ENCODE results near the gene HTN1.
"Not testable (repeated sequence)": the region's sequence is repeated elsewhere in the genome, so short reads cannot be mapped to it uniquely, and the experiment has no call there.

GRCh38 chr4:70056534-70056933, 6.3 kb downstream of the HTN1 start:
- not testable (repeated sequence) for TF ChIP-seq CTCF (conservative IDR thresholded peaks at IDR 0.05; ENCODE audit: low read length); EZH2phosphoT487 (IDR thresholded peaks at IDR 0.05; ENCODE audit: borderline replicate concordance)
